ENCODE measurements around the gene ZCCHC3. TPM values are rescaled to one million over a fixed set of nuclear protein-coding genes. Genes with fewer than 3 reads are reported as not detected.
A peak's percentile ranks its signal among the peaks of the same experiment; 100 is the strongest.

ZCCHC3 gene
- total and polyA plus RNA-seq, 2 experiments from 2014 or later: 26.5 to 66.3 TPM

GRCh38 chr20:300345-300990, 3.1 kb downstream of the ZCCHC3 start:
- no peak overlapping the region for H2AFZ ChIP-seq
- H3K79me2 ChIP-seq (replicated peaks; ENCODE audit: insufficient read depth): peaks cover 41% of the 10 kb centered on the region
- Mint-ChIP-seq H3K27me3 (ENCODE audit: insufficient read depth, low read depth, poor library complexity) (peaks cover 33% of the 10 kb centered on the region), H3K36me3 (ENCODE audit: low read depth) (peaks cover 50% of the 10 kb centered on the region), H3K9me3 (peaks cover 5% of the 10 kb centered on the region), H3K4me1 (peaks cover 46% of the 10 kb centered on the region), H3K4me3 (peak overlapping the region; percentile 98), H3K27ac (peak overlapping the region; percentile 98)
- H3K4me2 ChIP-seq: peak overlapping the region; percentile 81
- H3K27me3 ChIP-seq (ENCODE audit: insufficient read depth): peaks cover 13% of the 10 kb centered on the region
- TF ChIP-seq ZNF331 (CRISPR knock-in tag; IDR thresholded peaks at IDR 0.05; ENCODE audit: low read depth) (no peak), EZH2phosphoT487 (IDR thresholded peaks at IDR 0.05; ENCODE audit: unreplicated experiment) (no peak), ZNF462 (CRISPR knock-in tag; IDR thresholded peaks at IDR 0.05) (no peak), EZH2 (IDR thresholded peaks at IDR 0.05; ENCODE audit: low read depth, unreplicated experiment) (no peak), CREB1 (CRISPR knock-in tag; IDR thresholded peaks at IDR 0.05; ENCODE audit: low read depth) (no peak), ZNF114 (CRISPR knock-in tag; IDR thresholded peaks at IDR 0.05) (no peak), ETS1 (IDR thresholded peaks at IDR 0.05) (no peak), NANOG (IDR thresholded peaks at IDR 0.05; ENCODE audit: borderline replicate concordance) (peak; percentile 42), JUNB (IDR thresholded peaks at IDR 0.05; ENCODE audit: unreplicated experiment) (no peak), STAT1 (IDR thresholded peaks at IDR 0.05; ENCODE audit: unreplicated experiment) (no peak), POLR2AphosphoS5 (IDR thresholded peaks at IDR 0.05; ENCODE audit: low read depth) (peak; percentile 49; the same call in 1 of the 2 replicates)
- TF ChIP-seq, protein P1, sequence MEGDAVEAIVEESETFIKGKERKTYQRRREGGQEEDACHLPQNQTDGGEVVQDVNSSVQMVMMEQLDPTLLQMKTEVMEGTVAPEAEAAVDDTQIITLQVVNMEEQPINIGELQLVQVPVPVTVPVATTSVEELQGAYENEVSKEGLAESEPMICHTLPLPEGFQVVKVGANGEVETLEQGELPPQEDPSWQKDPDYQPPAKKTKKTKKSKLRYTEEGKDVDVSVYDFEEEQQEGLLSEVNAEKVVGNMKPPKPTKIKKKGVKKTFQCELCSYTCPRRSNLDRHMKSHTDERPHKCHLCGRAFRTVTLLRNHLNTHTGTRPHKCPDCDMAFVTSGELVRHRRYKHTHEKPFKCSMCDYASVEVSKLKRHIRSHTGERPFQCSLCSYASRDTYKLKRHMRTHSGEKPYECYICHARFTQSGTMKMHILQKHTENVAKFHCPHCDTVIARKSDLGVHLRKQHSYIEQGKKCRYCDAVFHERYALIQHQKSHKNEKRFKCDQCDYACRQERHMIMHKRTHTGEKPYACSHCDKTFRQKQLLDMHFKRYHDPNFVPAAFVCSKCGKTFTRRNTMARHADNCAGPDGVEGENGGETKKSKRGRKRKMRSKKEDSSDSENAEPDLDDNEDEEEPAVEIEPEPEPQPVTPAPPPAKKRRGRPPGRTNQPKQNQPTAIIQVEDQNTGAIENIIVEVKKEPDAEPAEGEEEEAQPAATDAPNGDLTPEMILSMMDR (conservative IDR thresholded peaks at IDR 0.05; ENCODE audit: low read depth in 2 of 2): no peak
- TF ChIP-seq, protein P2, sequence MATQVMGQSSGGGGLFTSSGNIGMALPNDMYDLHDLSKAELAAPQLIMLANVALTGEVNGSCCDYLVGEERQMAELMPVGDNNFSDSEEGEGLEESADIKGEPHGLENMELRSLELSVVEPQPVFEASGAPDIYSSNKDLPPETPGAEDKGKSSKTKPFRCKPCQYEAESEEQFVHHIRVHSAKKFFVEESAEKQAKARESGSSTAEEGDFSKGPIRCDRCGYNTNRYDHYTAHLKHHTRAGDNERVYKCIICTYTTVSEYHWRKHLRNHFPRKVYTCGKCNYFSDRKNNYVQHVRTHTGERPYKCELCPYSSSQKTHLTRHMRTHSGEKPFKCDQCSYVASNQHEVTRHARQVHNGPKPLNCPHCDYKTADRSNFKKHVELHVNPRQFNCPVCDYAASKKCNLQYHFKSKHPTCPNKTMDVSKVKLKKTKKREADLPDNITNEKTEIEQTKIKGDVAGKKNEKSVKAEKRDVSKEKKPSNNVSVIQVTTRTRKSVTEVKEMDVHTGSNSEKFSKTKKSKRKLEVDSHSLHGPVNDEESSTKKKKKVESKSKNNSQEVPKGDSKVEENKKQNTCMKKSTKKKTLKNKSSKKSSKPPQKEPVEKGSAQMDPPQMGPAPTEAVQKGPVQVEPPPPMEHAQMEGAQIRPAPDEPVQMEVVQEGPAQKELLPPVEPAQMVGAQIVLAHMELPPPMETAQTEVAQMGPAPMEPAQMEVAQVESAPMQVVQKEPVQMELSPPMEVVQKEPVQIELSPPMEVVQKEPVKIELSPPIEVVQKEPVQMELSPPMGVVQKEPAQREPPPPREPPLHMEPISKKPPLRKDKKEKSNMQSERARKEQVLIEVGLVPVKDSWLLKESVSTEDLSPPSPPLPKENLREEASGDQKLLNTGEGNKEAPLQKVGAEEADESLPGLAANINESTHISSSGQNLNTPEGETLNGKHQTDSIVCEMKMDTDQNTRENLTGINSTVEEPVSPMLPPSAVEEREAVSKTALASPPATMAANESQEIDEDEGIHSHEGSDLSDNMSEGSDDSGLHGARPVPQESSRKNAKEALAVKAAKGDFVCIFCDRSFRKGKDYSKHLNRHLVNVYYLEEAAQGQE (IDR thresholded peaks at IDR 0.05; ENCODE audit: unreplicated experiment): no peak
- peak; percentile 29 for ATAC-seq
- H3F3A ChIP-seq (replicated peaks; ENCODE audit: low read depth): peaks cover 33% of the 10 kb centered on the region
- H3K4me3 ChIP-seq: peak overlapping the region; percentile 97
- 0 out of 2 replicates have a peak, but pooled peaks cover 3% of the 10 kb centered on the region for H3K9me2 ChIP-seq (ENCODE audit: insufficient read depth)
- DNase-seq (ENCODE audit: low spot score): peak; percentile 82
- peaks cover 5% of the 10 kb centered on the region; the same call in 1 of the 2 replicates for H4K20me1 ChIP-seq (replicated peaks; ENCODE audit: insufficient read depth)
- H3K4me1 ChIP-seq (ENCODE audit: insufficient read depth): peaks cover 36% of the 10 kb centered on the region
- H3K36me3 ChIP-seq (ENCODE audit: insufficient read depth): no peaks in the 10 kb centered on the region
- H3K27ac ChIP-seq (ENCODE audit: low read depth): peak overlapping the region; percentile 98

Data from GM23338 (cell line).